Astrocyte (in vitro differentiated cells and primary cell): ENCODE data around the gene FAM168A. TPM values are rescaled to one million over a fixed set of nuclear protein-coding genes. Genes with fewer than 3 reads are reported as not detected.

Source experiments
- DNase-seq: peaks from one replicate; pipeline ENCODE4 v3.0.0-alpha.2; 2010; ENCODE audit warnings: low read depth
- FAIRE-seq: peaks from 2 replicates; lab custom pipeline; 2011; peaks lifted over from hg19 to GRCh38; lab: Jason Lieb, UNC
- H2AFZ ChIP-seq: 2 replicates; pipeline ENCODE4 v1.6.0; 2012; ENCODE audit warnings: low read depth, low read length, inconsistent platforms
- H3K27ac ChIP-seq: 2 replicates; pipeline ENCODE4 v1.5.1; 2011; ENCODE audit warnings: low read depth, low read length, inconsistent platforms
- H3K27me3 ChIP-seq: 2 replicates; pipeline ENCODE4 v1.6.0; 2011; ENCODE audit warnings: low read length, inconsistent platforms; ENCODE audit not compliant: insufficient read depth
- H3K36me3 ChIP-seq: 2 replicates; pipeline ENCODE4 v1.5.1; 2011; ENCODE audit warnings: low read length, inconsistent platforms; ENCODE audit not compliant: insufficient read depth
- H3K4me1 ChIP-seq: 2 replicates; pipeline ENCODE4 v1.5.1; 2011; ENCODE audit warnings: low read length, inconsistent platforms; ENCODE audit not compliant: insufficient read depth
- H3K4me2 ChIP-seq: 2 replicates; pipeline ENCODE4 v1.6.0; 2012; ENCODE audit warnings: low read length, inconsistent platforms
- H3K4me3 ChIP-seq: 2 replicates; pipeline ENCODE4 v1.5.1; 2011; ENCODE audit warnings: low read depth, mild to moderate bottlenecking, low read length, inconsistent platforms; ENCODE audit not compliant: insufficient read depth
- H3K79me2 ChIP-seq: 2 replicates; pipeline ENCODE4 v1.6.0; 2012; ENCODE audit warnings: mild to moderate bottlenecking, low read length, inconsistent platforms; ENCODE audit not compliant: insufficient read depth
- H3K9ac ChIP-seq: 2 replicates; pipeline ENCODE4 v1.6.0; 2012; ENCODE audit warnings: mild to moderate bottlenecking, low read length, inconsistent platforms
- H3K9me3 ChIP-seq: 2 replicates; pipeline ENCODE4 v1.5.1; 2012; ENCODE audit warnings: low read depth, mild to moderate bottlenecking, low read length, inconsistent platforms; ENCODE audit not compliant: insufficient read depth
- H4K20me1 ChIP-seq: 2 replicates; pipeline ENCODE4 v1.6.0; 2012; ENCODE audit warnings: low read length, inconsistent platforms; ENCODE audit not compliant: insufficient read depth
- H3K27ac Mint-ChIP-seq: one replicate; pipeline ENCODE4 v1.8.0; 2021; ENCODE audit warnings: mild to moderate bottlenecking, mixed read lengths; ENCODE audit not compliant: unreplicated experiment
- H3K27me3 Mint-ChIP-seq: one replicate; pipeline ENCODE4 v1.8.0; 2021; ENCODE audit warnings: low read depth, mixed read lengths; ENCODE audit not compliant: unreplicated experiment
- H3K36me3 Mint-ChIP-seq: one replicate; pipeline ENCODE4 v1.8.0; 2021; ENCODE audit warnings: low read depth, mixed read lengths; ENCODE audit not compliant: unreplicated experiment
- H3K4me1 Mint-ChIP-seq: one replicate; pipeline ENCODE4 v1.8.0; 2021; ENCODE audit warnings: low read depth, mixed read lengths; ENCODE audit not compliant: unreplicated experiment
- H3K4me3 Mint-ChIP-seq: one replicate; pipeline ENCODE4 v1.8.0; 2021; ENCODE audit warnings: mild to moderate bottlenecking, moderate library complexity, mixed read lengths; ENCODE audit not compliant: unreplicated experiment
- H3K9me3 Mint-ChIP-seq: one replicate; pipeline ENCODE4 v1.8.0; 2021; ENCODE audit warnings: mild to moderate bottlenecking, mixed read lengths; ENCODE audit not compliant: unreplicated experiment
- EZH2 ChIP-seq: IDR thresholded peaks from 2 replicates; pipeline ENCODE4 v1.6.1; 2012; ENCODE audit warnings: mild to moderate bottlenecking, low read length, inconsistent platforms; ENCODE audit not compliant: insufficient read depth
- total RNA-seq: library from RNA; stranded (reverse); gene quantifications from 2 replicates; pipeline ENCODE4 v1.2.1, GENCODE V29; 2021
- TF ChIP-seq, protein P1 (sequence below): IDR thresholded peaks from 2 replicates; pipeline ENCODE4 v1.5.1; 2011; ENCODE audit warnings: low read depth, mild to moderate bottlenecking, inconsistent platforms, low read length, moderate library complexity; ENCODE audit not compliant: insufficient read depth

Gene FAM168A
- total RNA-seq, 1 donor from 2014 or later: 44.8 TPM

DNA sequence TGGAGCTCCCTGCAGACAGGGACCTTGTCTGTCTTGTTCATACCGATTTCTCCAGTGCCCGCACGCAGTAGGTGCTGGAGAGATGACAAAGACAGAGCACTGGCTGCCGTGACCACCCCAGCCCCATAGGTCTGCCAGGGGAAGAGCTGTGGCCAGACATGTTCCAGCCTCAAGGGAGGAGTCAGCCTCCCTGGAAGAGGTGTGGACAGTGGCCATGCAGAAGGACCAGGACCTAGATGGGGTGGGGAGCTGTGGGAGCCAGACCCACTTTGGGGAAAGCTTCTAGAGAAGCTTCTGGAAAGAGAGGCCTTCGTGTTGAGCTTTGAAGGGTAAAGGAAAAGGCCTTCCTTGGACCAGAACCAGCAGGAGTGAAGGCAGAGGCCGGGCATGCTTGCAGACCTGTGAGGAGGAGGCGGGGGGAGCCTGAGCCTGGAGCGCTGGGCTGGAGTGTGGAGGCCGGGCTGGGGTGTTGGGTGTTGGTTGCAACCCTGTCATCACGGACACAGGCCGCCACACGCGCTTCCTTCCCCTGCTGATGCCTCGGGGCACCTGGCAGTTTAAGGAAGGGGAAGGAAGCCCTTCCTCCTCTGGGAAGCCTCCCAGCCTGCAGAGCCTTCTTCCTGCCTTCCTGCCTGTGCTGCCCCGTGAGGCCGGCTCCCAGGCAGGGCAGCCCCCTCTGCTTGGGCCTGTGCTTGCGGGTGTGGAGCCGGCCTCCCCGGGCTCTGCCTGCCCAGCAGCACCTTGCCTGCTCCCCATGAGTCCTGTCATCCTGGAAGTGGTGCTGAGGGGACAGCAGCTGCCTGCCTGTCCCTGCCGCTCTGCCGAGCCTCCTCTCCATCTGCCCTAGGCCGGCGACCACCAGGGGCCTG lies 209.4 kb downstream of the FAM168A start:
- no peak for FAIRE-seq
- Mint-ChIP-seq H3K4me3 (no peak overlapping the region), H3K9me3 (peaks cover 5% of the 10 kb centered on the region), H3K4me1 (peaks cover 13% of the 10 kb centered on the region), H3K27ac (no peak overlapping the region), H3K27me3 (no peaks in the 10 kb centered on the region), H3K36me3 (peaks cover 7% of the 10 kb centered on the region)
- H4K20me1 ChIP-seq: peaks cover 73% of the 10 kb centered on the region
- DNase-seq: no peak
- H3K27ac ChIP-seq: no peak overlapping the region
- TF ChIP-seq, protein P1, sequence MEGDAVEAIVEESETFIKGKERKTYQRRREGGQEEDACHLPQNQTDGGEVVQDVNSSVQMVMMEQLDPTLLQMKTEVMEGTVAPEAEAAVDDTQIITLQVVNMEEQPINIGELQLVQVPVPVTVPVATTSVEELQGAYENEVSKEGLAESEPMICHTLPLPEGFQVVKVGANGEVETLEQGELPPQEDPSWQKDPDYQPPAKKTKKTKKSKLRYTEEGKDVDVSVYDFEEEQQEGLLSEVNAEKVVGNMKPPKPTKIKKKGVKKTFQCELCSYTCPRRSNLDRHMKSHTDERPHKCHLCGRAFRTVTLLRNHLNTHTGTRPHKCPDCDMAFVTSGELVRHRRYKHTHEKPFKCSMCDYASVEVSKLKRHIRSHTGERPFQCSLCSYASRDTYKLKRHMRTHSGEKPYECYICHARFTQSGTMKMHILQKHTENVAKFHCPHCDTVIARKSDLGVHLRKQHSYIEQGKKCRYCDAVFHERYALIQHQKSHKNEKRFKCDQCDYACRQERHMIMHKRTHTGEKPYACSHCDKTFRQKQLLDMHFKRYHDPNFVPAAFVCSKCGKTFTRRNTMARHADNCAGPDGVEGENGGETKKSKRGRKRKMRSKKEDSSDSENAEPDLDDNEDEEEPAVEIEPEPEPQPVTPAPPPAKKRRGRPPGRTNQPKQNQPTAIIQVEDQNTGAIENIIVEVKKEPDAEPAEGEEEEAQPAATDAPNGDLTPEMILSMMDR: no peak
- TF ChIP-seq EZH2: no peak
- H3K4me1 ChIP-seq: peaks cover 22% of the 10 kb centered on the region
- no peak overlapping the region for H3K4me2 ChIP-seq
- no peak overlapping the region for H3K4me3 ChIP-seq
- peaks cover 65% of the 10 kb centered on the region for H3K79me2 ChIP-seq
- H3K9me3 ChIP-seq: no peaks in the 10 kb centered on the region
- no peak overlapping the region for H3K9ac ChIP-seq
- no peak overlapping the region for H2AFZ ChIP-seq
- no peaks in the 10 kb centered on the region for H3K36me3 ChIP-seq
- no peaks in the 10 kb centered on the region for H3K27me3 ChIP-seq

DNA sequence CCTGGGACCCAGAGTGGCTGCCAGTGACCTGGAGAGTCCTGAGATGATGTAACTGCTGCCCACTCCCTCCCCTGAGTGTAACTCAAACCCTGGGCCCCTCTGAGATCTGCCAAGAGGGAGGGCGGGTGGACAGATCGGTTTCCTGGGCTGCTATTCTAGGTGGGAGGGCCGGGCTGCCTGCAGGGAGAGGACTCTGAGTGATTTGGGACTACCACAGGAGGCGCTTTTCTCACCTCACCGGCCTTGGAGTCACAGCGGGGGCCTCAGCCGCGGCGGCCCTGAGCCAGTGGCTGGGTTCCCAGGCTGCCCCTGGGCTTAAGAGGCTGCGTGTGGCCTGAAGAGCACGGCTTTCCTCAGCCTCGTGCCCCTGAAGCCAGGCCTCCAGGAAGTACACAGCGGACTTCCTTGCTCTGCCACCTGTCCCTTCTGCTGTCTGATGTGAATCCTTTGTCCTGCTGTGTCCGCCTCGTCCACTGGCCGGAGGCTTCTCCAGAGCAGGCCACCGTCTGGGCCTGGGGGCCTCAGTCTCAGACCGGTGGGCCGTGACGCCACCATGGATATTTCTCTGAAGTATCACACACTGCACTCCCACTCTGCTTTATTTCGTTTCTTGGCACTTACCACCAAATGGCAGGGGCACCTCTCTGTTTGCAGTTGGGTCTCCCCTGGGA lies 210.2 kb downstream of the FAM168A start:
- no peak overlapping the region for H3K4me3 ChIP-seq
- H3K27ac ChIP-seq: no peak overlapping the region
- H3K4me1 ChIP-seq: peaks cover 14% of the 10 kb centered on the region
- peaks cover 10% of the 10 kb centered on the region for H3K4me1 Mint-ChIP-seq
- no peaks in the 10 kb centered on the region for H3K27me3 Mint-ChIP-seq
- DNase-seq (no peak), FAIRE-seq (no peak)
- TF ChIP-seq, protein P1: no peak
- no peak for TF ChIP-seq EZH2
- no peaks in the 10 kb centered on the region for H3K9me3 ChIP-seq
- peaks cover 73% of the 10 kb centered on the region for H3K79me2 ChIP-seq
- peaks cover 7% of the 10 kb centered on the region for H3K36me3 Mint-ChIP-seq
- no peaks in the 10 kb centered on the region for H3K27me3 ChIP-seq
- H3K27ac Mint-ChIP-seq: no peak overlapping the region
- no peak overlapping the region for H3K4me2 ChIP-seq
- peaks cover 5% of the 10 kb centered on the region for H3K9me3 Mint-ChIP-seq
- no peak overlapping the region for H3K9ac ChIP-seq
- no peak overlapping the region for H2AFZ ChIP-seq
- H3K4me3 Mint-ChIP-seq: no peak overlapping the region
- no peaks in the 10 kb centered on the region for H3K36me3 ChIP-seq
- H4K20me1 ChIP-seq: peaks cover 74% of the 10 kb centered on the region
